OCI-M2 (cell line): ENCODE results near the gene NABP2.
"Not testable (repeated sequence)": the region's sequence is repeated elsewhere in the genome, so short reads cannot be mapped to it uniquely, and the experiment has no call there.

Experiments used
- DNase-seq: peaks from one replicate; lab custom pipeline; 2025; ENCODE audit not compliant: unreplicated experiment; lab: John Stamatoyannopoulos, UW

The NABP2 gene

DNA sequence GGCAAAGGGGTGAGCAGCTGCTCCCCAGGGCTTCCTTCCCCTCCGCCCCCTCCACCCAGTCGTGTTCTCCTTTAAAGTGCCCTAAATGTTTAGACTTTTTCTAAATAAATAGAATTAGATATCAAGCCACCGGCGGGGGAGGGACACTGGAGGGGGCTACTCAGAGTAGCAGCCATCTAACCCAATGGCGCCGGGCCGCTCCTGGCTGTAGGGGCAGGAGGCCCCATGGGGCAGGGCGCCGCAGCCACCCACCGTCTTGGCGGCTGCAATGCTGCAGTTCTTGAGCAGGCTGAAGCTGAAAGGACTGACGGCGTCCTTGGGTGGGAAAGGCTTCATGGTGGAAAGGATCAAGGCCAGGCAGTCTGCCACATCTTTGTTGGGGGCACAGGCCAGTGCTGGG is 18.8 kb downstream of the NABP2 start:
- no peak for DNase-seq

DNA sequence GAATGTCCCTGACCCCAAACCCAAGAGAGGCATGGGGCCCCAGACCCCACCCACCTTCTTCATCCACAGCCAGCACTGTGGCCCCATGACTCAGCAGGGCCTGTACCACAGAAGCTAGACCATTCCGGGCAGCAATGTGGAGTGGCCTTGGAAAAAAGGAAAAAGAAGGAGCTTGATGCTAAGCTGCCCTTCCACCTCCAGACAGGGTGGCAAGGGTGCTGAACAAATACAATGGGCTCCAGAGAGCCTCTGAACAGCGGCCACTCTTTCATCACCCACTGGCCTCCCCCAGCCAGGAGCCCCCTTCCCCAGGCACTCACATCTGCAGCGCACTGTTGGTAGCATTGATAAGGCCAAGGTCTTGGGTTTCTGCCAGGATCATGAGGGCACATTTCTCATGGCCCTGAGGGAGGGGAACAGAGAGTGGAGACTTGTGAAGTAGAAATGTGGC is 19.6 kb downstream of the NABP2 start:
- DNase-seq: no peak

DNA sequence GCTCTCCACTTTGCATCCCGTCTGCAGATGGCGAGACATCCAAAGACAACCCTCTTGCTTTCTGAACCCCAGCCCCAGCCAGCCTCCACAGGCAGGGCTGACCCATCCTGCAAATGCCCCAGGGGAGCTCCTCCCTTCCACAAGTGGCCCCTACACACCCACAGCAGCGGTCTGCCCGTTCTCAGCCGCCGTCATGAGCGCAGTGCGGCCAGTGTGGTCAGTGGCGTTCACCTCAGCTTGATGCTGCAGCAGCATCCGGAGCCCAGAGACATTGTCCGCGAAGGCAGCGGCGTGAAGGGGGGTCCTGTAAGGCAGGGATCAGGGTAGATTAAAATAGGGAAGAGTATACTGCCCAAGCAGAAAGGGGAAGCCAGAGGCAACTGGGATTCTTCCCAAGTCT is 20.4 kb downstream of the NABP2 start:
- DNase-seq: no peak

DNA sequence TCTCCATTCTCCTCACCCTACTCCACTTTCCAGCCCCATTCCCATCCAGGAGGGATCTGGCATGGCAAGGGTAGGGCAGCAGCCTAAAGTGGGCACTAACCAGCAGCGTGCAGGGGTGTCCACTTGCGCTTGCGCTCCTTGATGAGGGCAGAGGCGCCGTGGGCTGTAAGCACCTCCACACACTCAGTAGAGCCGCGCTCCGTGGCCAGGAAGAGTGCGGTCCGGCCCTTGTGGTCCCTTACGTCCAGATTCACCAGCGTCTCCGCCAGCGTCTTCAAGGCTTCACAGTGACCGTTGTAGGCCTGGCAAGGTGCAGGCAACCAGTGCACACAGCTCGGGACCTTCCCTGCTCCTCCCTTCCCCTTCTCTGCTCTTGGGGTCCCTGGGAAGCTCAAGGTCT is 23.8 kb downstream of the NABP2 start:
- DNase-seq: no peak

DNA sequence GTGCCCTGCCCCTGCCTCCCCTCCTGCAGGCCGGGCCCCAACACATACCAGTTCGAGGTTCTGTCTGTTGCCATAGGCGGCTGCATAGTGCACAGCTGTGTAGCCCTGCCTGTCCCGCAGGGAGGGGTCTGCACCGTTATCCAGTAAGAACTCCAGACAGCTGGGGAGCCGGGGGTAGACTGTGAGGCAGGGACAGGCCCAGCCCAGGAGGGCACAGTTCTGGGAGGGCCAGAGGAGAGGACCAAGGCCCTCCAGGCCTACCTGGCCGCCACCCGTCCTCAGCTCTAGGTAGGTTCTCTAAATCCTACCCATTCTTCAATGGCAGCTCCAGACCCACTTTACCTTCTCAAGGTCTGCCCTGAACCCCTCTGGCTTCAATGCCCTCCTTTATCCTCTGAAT is 24.6 kb downstream of the NABP2 start:
- DNase-seq: no peak

DNA sequence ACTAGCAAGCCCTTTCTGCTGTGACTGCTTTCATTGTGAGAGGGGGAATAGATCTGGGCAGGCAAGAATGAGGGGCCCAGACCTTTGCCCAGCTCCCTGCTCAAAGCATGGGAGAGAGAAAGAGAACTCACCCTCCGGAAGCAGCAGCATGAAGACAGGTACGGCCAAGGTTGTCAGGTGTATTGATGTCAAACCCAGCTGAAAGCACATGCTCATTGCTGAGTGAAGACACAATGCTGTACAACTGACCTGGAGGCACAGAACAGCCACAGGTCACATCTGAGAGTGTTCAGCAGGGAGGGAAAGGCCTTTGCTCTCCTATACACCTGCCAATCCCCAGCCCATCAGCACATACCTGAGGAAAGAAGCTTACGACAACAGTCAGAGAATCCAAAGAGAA is 28.5 kb downstream of the NABP2 start:
- DNase-seq: no peak

DNA sequence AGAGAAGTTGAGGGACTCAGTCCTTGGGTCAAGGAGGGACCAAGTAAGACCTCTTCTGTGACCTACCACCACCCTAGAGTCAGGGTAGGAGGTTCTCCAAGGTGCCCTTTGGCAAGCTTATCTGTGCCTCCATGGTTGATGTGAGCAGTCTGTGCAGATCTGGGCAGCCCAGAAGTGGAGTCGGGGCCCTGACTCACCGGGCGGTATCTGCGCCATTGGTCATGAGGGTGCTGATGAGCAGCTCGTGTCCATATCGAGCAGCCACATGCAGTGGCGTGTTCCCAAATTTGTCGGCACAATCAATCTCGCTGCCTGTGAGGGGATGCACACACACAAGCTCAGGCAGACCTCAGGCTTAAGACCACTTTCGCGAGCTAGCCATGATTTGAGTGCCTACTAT is 28.9 kb downstream of the NABP2 start:
- no peak for DNase-seq

DNA sequence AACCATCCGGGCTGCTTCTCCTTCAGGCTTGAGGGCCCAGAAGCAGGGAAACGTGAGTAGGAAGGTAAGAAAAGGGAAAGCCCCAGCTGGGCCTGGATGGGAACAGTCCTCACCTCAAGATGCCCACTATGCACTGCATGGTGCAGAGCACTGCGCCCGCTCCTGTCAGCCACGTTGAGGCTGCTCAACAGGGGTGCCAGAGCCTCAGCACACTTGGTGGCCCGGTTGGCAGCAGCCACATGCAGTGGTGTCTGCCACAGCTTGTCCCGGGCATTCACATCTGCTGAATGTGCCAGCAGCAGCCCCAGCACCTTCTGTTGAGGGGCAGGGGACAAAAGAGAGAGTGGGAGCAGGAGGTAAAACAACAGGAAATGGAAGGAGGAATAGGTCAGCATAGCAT is 31.5 kb downstream of the NABP2 start:
- no peak for DNase-seq

DNA sequence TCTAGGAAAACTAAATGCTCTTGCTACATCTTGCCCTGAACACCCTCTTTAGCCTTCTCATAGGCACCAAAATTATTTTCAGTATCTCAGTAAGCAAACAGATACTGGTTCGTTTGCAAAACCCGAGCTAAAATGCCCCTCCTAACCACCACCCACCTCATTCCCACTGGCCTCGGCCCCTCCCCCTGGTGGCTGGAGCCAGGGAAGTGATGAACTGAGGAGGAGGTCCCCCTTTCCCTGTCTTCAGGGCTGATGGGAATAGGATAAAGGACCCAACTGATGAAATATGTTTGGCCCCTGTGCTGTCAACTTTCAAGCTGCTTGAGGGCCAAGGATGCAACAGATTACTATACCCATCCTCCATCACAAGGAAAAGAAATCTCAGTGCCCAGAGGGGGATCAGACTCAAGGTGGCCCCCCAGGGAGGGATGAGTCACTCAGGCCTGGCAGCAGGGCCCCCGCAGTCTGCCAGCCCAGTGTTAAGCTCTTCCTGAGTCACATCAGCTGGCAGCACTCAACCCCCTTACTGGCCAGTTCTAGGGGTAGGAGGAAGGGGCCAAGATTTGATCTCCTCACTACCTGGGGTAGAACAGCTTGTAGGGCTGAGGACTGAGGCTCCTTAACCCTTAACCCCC is 32.3 kb downstream of the NABP2 start:
- DNase-seq: no peak

DNA sequence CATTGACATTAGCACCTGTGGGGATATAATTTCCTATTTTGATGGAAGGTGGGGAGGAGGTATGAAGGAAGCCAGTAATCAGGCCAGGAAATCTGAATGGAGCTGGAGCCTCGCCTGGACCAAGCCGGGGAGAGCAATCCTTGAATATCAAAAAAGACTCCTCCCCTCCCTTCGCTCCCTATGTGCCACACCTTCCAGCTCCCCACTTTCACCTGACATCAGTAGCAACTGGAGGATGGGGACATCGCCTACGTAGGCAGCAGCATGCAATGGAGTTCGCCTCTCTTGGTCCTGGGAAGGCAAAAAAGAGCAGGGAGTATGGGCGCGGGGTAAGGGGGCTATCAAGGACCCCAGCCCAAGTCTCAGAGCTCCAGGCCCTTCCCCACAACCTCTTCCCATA is 32.9 kb downstream of the NABP2 start:
- DNase-seq: no peak

DNA sequence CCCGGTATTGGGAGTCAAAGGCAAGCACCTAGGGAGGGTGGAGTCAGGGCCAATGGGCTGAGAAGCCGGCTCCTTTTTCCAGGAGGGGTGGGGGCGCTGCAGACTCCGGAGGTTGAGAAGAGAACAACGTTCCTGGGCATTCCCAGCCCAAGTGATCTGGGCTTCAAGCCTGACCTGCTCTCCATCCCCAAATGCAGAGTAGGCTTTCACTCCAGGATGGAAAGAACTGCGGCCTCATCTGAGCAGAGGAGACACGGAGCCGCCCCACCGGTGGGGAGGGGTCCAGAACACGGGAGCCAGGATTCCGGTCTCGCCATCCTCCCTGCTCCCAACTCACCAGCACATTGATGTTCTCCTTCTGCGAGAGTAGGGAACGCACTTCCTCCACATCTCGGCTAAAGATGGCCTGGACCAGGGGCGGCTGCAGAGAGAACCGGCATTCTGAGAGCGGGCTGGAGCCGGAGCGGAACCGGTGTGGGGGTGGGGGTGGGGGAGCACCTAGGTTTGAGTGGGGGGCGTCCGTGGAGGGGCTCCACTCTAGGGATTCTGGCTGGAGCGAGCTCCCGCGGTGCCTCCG is 33.4 kb downstream of the NABP2 start:
- no peak for DNase-seq

DNA sequence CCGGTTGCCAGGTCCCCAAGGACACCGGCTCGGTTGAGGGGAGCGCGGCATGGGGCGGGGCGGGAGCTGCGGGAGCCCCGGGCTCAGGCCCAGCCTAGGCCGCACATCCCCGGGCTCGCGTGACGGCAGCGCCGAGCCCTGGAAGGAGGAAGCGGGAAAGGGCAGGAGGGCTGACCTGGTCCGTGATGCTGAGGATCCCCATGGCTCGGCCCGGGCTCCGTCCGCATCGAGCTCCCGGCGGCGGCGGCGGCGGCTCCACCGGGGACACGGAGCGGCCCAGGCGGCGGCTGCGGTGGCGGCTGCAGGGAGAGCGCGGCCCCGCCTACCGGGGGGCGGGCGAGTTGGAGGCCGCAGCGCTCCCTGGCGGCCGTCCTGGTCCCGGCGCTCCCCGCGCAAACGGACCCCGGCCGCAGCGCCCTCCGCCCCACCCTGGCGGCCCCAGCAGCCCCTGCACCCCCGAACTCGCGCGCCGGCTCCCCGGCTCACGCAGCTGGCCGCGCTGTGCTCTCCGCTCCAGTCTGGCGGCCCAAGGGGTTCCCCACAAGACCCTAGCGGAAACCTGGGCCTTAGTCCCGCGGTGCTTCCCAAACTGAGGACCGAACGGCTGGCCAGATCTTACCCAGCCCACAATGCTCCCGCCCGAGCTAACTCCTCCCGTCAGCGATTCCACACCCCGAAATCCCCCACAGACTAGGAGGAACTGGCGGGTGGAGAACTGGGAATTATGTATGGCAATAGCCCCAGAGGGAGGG is 34.1 kb downstream of the NABP2 start, which contains the start of gene ANKRD52:
Gene ANKRD52 (minus strand): TSS at position 317 of the 752 bp plus-strand sequence. CDS start 115 bp downstream, at position 202.
- peak; percentile 26 for DNase-seq

DNA sequence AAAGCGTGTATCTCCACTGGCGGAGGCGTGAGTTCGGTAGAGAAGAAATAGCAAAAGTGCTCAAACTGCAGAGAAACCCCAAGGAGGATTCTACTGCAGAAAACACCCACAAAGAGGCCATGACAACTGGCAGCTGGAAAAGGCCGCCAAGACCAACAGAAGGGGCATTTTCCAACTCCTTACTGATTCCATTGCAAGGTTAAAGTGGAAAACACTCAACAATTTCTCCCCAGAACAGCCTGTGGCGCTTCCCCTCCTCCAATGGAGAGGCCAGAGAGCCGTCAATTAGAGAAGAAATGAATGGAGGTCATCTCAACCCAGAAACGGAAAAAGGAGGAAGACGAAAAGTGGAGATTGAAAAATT is 34.7 kb downstream of the NABP2 start:
- DNase-seq: no peak

DNA sequence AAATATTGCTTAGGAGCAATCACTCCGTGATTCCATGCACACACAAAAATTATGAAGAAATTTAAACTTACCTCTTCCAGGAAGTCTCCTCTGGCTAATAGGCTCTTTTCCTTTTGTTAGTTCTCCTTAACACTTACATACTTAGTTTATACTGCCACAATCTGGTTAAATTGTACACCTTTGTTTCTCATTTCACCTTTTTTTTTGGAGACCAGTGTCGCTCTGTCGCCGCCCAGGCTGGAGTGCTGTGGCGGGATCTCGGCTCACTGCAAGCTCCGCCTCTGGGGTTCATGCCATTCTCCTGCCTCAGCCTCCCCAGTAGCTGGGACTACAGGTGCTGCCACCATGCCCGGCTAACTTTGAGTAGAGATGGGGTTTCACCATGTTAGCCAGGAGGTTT is 36.2 kb downstream of the NABP2 start:
- no peak for DNase-seq

DNA sequence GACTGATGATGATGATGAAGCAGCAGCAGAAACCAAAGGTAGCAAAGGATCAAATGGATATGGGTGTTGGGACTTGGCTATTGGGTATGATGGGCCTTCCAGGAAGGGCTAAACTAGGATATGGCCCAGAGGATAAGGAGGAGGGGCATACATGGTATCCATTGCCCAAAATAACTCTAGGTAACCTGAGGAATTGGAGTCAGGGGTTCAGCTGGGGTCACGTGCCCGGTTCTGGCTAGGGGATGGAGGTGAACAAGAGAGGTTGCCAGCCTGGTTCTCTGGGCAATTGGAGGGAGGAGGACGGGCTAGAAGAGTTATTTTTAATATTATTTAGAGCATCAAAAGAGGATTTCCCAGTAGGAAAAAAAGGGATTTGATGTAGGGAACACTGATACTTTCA is 36.8 kb downstream of the NABP2 start:
- no peak for DNase-seq

DNA sequence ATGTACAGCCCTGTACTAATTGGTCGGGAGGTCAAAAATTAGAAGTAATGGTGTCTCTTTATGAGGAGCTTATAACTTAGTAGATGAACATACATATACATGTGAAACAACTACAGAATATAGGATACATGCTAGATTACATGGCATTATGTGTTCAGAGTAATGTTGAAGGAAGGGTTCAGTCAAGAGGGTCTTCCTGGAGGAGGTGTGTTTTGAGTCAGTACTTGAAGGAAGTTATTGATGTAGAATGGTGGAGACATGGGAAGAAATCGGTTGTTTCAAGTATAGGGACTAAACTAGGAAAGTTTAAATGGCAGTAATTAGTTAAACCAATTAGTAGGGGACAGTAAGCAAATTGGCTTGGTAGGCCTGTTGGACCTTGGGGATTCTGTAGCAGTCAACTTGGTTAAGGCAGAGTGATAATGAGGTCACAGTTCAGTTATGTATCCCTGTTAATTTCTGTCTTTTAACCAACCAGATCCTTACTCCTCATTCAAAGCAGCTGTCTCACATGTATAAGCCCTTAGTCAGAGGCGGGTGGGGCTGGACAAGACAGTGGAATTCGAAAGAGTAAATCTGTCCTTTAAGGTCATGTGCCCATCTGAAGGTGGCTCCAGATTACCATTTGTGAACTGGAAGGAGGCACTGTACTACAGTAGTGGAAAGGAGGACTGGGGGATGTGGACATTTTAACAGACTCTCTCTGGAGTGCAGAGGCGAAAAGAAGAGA is 37.5 kb downstream of the NABP2 start:
- DNase-seq: no peak

DNA sequence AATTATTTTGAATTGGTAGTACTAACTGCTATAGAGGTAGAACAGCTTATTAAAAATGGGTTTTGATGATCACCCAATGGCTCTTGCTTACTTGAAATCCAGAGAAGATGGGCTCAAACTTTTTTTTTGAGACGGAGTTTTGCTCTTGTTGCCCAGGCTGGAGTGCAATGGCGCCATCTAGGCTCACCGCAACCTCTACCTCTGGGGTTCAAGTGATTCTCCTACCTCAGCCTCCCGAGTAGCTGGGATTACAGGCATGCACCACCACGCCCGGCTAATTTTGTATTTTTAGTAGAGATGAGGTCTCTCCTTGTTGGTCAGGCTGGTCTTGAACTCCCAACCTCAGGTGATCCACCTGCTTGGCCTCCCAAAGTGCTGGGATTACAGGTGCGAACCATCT is 38.8 kb downstream of the NABP2 start:
- DNase-seq: not testable (repeated sequence)

DNA sequence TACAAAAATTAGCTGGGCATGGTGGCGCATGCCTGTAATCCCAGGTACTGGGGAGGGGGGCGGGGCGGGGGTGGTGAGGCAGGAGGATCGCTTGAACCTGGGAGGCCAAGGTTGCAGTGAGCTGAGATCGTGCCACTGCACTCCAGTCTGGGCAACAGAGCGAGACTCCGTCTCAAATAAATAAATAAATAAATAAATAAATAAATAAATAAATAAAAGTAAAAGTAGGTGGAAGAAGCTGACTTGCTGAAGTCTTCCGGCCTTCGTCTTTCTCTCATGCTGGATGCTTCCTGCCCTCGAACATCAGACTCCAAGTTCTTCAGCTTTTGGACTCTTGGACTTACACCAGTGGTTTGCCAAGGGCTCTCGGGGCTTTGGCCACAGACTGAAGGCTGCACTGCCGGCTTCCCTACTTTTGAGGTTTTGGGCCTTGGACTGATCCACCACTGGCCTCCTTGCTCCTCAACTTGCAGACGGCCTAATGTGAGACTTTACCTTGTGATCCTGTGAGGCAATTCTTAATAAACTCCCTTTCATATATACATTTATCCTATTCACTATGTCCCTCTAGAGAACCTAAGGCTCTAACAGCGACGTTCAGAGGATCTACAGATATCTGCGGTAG is 42.0 kb downstream of the NABP2 start:
- DNase-seq: not testable (repeated sequence)

DNA sequence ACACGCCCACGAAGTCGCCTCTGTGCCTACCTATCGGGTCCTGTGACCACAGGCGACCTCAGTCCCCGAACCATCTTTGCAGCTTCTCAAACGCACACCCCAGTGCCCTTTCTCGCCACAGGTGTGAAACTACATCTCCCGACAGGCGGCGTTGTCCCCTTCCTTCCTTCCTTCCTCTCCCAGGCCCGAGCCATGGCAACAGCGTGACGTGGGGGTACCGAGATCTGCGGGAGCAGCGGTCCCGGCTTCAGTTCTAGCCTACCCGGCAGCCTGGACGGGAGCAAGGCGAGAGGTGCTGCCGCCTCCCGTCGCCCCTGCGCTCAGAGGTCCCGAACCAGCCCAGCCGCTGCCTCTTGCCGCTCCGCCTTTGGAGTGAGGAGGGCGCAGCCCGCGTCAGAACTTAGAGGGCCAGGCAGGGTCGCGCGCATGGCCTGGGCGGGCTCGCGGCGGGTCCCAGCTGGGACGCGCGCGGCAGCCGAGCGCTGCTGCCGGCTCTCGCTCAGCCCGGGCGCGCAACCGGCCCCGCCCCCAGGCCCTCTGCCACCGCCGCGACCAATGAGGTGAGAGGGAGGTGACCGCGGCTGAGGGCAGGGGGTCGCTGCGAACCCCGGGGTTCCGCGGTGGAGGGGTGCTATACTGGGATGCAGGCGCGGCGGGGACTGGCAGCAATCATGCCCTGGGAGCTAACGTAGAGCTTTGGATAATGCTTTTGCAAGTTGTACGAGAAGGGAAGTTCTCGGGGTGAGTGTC is 42.7 kb downstream of the NABP2 start, which contains the start of gene COQ10A:
Gene COQ10A (plus strand): TSS at position 250 of the 750 bp plus-strand sequence. CDS start 177 bp downstream, at position 427.
- DNase-seq: peak; percentile 51

DNA sequence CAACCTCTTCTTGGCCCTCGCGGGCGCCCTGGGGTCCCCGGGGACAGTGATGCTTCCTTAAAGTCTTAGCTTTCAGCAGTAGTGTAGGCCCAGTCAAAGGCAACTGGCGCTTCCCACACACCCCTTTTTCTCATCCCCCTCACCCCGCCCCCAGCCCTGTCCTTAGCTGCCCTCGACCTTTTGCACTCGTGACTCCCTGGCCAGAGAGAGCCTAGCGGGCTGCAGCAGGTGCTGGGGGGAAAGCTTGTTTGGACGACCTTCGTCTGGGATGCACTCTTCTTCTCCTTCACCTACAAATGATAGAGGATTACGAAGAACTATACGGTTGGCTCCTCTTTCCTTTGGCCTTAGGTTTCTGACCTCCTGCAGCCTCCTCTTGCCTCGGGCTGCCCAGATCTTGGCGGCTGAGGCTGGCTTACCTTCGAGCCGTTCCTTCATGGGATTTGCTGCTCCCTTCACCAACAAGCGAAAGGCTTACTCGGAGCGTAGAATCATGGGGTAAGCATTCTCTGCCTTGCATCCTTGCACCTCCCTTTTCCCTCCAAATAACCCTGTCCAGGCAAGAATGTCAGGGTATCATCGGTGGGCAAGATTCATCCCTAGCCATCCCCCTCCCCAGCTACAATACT is 43.4 kb downstream of the NABP2 start:
- DNase-seq: no peak
